ENCODE data around the gene DYNC1I1.
A peak's percentile ranks its signal among the peaks of the same experiment; 100 is the strongest.

The DYNC1I1 gene

GRCh38 chr7:95861041-95861440, 88.7 kb downstream of the DYNC1I1 start:
- no peak for DNase-seq

- DNase-seq, result no peak
Observed at GRCh38 chr7:95863623-95864022, 91.3 kb downstream of the DYNC1I1 start.

- no peak for DNase-seq
Observed at GRCh38 chr7:95865716-95866371, 93.5 kb downstream of the DYNC1I1 start.

GRCh38 chr7:95867309-95867708, 95.0 kb downstream of the DYNC1I1 start:
- DNase-seq, result no peak

GRCh38 chr7:95871075-95871848, 98.9 kb downstream of the DYNC1I1 start:
- DNase-seq, result peak; percentile 33

- no peak for DNase-seq
Observed at GRCh38 chr7:95871896-95872295, 99.5 kb downstream of the DYNC1I1 start.

GRCh38 chr7:95874129-95874528, 101.8 kb downstream of the DYNC1I1 start:
- DNase-seq, result no peak

GRCh38 chr7:95874541-95875265, 102.3 kb downstream of the DYNC1I1 start:
- DNase-seq, result no peak

- DNase-seq, result no peak
Observed at GRCh38 chr7:95875519-95875918, 103.2 kb downstream of the DYNC1I1 start.

- no peak for DNase-seq
Observed at GRCh38 chr7:95878677-95879076, 106.3 kb downstream of the DYNC1I1 start.

GRCh38 chr7:95881597-95881996, 109.2 kb downstream of the DYNC1I1 start:
- no peak for DNase-seq

GRCh38 chr7:95883217-95883616, 110.9 kb downstream of the DYNC1I1 start:
- no peak for DNase-seq

- DNase-seq, result no peak
Observed at GRCh38 chr7:95886501-95887090, 114.2 kb downstream of the DYNC1I1 start.

- no peak for DNase-seq
Observed at GRCh38 chr7:95893484-95893883, 121.1 kb downstream of the DYNC1I1 start.

GRCh38 chr7:95897557-95898251, 125.3 kb downstream of the DYNC1I1 start:
- no peak for DNase-seq

- no peak for DNase-seq
Observed at GRCh38 chr7:95899919-95900513, 127.7 kb downstream of the DYNC1I1 start.

- no peak for DNase-seq
Observed at GRCh38 chr7:95901006-95901405, 128.7 kb downstream of the DYNC1I1 start.

- DNase-seq, result no peak
Observed at GRCh38 chr7:95904099-95904498, 131.7 kb downstream of the DYNC1I1 start.

- DNase-seq, result no peak
Observed at GRCh38 chr7:95905167-95905566, 132.8 kb downstream of the DYNC1I1 start.

GRCh38 chr7:95906851-95907250, 134.5 kb downstream of the DYNC1I1 start:
- no peak for DNase-seq

GRCh38 chr7:95907337-95907736, 135.0 kb downstream of the DYNC1I1 start:
- DNase-seq, result no peak

GRCh38 chr7:95908499-95908898, 136.1 kb downstream of the DYNC1I1 start:
- DNase-seq, result no peak
